ENCODE measurements around the gene CFHR2.

Gene CFHR2

DNA sequence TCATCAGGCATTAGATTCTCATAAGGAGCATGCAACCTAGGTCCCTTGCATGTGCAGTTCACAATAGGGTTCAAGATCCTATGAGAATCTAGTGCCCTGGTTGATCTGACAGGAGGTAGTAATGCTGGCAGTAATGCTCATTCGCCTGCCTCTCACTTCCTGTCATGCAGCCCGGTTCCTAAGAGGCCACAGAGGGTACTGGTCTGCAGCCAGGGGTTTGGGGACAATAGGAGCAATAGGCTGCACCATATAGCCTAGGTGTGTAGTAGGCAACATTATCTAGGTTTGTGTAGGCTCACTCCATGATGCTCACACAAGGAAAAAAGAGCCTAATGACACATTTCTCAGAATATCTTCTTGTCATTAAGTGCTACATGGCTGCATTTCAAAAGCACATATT, 59.6 kb downstream of the CFHR2 start:
- no peak for DNase-seq

DNA sequence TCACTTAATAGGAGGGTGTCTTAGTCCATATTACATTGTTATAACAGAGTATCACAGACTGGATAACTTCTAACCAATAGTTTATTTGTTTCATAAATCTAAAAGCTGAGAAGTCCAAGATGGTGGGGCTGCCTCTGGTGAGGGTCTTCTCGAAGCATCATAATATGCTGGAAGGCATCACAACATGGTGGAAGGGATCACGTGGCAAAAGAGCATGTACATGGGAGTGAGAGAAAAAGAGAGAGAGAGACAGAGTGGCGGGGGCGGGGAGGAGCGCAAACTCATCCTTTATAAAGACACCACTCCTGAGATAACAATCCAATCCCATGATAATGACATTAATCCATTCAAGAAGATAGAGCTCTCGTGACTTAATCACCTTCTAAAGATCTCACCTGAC, 65.3 kb downstream of the CFHR2 start:
- no peak for DNase-seq

All from stimulated activated CD4-positive, alpha-beta T cell treated with anti-CD3 and anti-CD28 coated beads, Interleukin-15, amount 100 ng/mL, for 24 hours (primary cell).